SK-MEL-5 (cell line): ENCODE data around the gene CSF3. TPM values are rescaled to one million over a fixed set of nuclear protein-coding genes. Genes with fewer than 3 reads are reported as not detected.
A peak's percentile ranks its signal among the peaks of the same experiment; 100 is the strongest.

Source experiments
- DNase-seq: peaks from one replicate; pipeline ENCODE4 v3.0.0-alpha.2; 2016; ENCODE audit warnings: low read depth, low spot score
- in situ Hi-C: cut with HindIII; loops from 2 replicates; pipeline ENCODE4 v1.10.0; 2016; ENCODE audit warnings: low sequenced_read_pairs, high pct_unique_total_duplicates, low pct_unique_long_range_greater_than_20kb
- total RNA-seq: library from RNA; depleted of rRNA; stranded (reverse); fragments of >200 nt; shearing (Covaris generic); gene quantifications from 2 replicates; pipeline ENCODE4 v1.2.3, GENCODE V29; 2014

Gene CSF3
- total RNA-seq, 1 experiment from 2014 or later, result not detected

DNA sequence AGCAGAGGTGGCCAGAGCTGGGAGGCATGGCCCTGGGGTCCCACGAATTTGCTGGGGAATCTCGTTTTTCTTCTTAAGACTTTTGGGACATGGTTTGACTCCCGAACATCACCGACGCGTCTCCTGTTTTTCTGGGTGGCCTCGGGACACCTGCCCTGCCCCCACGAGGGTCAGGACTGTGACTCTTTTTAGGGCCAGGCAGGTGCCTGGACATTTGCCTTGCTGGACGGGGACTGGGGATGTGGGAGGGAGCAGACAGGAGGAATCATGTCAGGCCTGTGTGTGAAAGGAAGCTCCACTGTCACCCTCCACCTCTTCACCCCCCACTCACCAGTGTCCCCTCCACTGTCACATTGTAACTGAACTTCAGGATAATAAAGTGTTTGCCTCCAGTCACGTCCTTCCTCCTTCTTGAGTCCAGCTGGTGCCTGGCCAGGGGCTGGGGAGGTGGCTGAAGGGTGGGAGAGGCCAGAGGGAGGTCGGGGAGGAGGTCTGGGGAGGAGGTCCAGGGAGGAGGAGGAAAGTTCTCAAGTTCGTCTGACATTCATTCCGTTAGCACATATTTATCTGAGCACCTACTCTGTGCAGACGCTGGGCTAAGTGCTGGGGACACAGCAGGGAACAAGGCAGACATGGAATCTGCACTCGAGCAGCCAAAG, 2.3 kb downstream of the CSF3 start:
- no peak for DNase-seq
- in situ Hi-C loops, result no loop called here

DNA sequence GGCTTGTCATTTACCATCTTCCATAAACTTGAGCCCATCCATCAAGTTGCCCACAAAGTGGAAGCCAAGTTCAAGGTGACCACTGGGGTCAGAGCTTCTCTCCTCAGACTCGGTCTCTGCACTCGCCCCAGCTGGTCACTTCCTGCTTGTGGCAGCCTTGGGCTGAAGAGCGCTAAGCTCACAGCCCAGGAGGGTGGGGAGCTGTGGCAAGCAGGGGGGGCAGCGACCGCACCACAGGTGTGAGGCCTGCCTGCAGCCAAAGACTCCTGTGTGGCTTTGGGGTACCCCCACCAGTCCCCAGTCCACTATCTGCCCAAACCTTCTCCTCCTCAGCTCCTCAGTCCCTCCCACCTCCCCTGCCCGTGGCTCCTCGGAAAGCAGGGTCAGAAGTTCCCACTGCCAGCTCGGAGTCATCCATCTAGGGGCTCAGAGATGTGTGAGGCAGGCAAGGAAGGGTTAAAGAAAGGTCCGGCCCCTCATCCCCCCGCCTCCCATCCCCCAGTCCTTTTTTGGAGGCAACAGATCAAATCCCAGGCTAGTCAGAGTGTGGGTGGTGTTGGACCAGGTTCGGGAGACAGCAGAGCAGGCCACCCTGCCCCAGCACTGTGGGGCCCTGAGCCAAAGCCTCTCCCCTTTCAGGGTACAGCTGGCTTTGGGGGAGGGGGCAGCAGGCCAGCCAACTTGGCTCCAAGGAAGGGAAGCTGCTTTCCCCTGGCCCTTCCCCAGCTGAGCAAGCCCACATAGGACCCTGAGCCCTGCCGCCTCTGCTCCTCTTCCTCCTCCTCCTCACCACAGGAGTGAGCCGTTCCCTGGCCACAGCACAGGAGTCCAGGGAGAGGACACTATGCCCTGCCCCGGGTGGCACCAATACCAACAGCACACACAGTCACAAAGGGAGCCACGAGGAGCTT, 3.2 kb downstream of the CSF3 start:
- in situ Hi-C loops, result no loop called here
- no peak for DNase-seq

DNA sequence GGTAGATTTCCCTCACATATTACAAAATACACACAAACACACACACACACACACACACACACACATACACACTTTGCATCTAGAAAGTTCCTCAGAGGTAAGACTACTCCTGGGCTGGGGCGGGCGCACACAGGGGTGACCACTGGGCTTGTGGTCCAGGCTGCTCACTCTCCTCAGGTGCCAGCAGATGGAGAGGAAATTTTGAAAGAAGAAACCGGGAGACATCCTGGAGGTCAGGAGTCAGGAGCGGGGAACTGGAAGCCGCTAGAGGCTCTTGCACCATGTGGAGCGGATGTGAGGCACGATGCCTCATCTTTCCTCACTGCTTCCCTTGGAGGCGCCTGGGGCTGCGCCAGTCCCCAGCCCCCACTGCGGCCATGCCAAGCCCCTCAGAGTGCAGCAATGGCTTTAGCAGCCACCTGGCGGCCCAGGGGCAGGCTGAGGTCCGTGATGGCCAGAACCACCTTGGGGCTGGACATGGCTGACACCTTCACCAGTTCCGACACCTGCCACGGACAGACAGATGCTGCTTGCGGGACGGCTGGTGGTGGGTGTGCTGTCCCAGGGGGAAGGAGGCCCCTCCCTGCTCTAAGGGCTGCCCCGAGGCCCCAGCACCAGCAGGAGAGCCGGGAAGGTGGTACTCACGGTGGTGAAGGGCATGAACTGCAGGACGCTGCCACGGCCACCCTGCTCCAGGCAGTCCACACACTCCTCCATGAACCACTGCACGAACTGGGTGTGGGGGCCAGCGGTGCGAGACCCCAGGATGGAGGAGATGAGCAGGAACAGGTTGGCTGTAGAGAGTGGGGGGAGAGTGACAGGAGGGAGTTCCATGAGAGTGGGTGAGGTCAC, 4.1 kb downstream of the CSF3 start:
- DNase-seq, result no peak
- in situ Hi-C loops, result no loop called here

DNA sequence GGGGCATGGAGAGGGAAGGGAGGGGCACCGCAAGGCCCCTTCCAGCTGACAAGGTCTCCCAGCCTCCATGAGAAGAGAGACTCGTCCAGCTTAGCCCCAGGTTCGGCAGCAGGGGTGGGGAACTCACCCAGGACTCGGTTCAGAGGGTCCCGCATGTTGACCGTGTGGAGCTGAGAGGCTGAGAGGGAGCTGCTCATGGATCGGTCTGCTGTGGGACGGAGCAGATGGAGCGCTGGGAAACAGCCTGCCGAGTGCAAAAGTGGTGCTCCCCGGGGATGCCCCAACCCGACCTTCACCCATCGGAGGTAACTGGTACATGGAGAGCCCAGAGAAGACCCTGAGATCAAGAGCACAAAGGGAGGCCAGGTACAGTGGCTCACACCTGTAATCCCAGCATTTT, 4.9 kb downstream of the CSF3 start:
- in situ Hi-C loops, result no loop called here
- DNase-seq, result no peak

DNA sequence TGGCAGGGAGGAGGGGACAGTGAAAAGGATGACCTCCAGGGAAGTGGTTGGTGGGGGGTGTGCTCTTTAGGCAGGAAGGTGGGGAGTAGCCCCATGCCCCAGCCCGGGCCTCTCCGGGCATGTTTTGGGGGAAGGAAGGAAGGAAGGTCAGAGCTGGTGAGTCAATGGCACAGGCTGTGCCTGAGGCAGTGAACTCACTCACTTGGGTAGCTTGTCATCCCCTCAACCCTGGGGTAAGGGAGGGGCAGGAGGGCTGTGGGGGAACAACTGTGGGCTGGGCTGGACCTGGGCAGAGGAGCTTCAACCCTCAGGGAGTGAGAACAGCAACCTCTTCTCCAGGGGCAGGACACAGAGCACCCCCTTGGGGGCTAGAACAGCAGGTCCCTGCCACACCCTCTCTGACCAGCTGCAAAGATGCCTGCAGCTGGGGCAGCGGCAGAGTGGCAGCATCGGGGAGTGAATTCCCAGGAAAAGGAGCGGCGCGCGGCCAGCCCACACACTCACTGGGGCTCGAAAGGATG, 6.3 kb downstream of the CSF3 start:
- in situ Hi-C loops, result no loop called here
- DNase-seq, result peak; percentile 55

DNA sequence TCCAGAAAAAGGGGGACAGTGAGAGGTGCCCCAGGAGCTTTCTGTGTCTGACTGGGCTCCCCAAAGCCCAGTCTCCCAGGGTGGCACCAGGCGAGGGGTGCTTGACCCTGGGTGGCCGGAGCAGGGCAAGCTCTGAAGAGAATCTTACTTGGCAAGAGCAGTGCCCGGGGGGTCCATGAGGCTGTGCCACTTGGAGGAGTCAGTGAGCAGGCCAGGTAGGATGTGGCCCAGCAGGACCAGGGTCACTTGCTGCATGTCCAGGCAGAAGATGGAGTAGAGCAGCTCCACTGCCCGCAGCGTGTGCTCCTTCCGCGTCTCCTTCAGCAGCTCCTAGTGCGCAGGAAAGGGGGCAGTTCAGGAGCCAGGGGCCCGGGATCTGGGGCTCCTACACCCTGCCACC, 7.3 kb downstream of the CSF3 start:
- no peak for DNase-seq
- in situ Hi-C loops, result no loop called here

DNA sequence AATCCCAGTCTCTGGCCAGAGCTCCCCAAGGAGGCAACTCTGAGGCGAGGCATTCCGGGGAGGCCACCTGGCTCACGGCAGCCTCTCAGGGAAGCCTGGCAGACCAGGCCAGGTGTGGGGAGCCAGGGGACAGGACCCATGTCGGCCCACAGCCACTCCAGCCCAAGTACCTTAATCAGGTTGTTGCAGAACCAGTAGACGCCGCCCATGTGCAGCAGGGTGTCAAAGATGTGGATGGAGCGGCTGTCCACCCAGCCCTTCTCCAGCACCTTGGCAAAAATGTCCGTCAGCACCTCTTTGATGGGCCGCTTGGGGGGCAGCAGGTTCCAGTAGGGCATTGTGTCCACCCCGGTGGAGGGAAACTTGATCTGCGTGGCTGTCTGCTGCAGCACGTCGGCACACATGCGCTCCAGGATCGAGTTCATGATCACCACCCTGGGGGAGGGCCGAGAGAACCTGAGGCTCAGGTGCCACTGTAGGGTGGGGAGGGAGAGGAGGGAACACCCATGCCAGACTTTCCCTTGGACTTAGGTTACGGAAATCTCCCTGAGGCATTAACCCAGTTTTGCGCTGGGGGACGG, 7.8 kb downstream of the CSF3 start:
- in situ Hi-C loops, result no loop called here
- no peak for DNase-seq

DNA sequence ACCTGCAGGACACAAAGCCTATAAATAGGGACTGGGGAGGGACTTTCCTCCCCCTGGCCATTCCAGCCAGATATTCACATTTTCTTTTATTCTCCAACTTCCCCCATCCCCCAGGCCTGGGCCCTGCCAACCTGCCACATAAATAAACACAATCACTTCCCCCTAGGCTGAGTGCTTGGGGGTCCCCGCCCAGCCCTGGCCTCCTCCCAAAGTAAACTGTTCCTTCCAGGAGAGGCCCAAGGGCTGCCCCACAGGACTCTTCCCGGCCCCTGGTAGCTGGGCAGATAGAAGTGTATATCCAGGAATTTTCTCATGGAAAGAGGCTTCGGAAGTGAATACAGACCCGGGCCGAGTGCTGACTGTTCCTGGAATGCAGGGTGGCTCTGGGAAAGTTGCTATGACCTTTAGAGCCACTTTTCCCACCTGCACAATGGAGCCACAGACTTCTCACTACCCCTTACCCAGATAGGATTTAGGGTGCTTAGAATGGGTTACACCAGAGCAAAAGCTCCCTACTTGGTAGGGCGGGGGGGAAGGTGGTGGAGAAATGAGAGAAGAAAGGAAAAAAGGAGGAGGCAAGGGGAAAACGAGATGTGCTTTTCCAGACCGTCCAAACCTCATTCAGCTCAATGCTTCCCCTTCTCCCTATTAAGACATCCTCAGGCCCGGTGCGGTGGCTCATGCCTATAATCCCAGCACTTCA, 8.5 kb downstream of the CSF3 start:
- no peak for DNase-seq
- in situ Hi-C loops, result no loop called here

DNA sequence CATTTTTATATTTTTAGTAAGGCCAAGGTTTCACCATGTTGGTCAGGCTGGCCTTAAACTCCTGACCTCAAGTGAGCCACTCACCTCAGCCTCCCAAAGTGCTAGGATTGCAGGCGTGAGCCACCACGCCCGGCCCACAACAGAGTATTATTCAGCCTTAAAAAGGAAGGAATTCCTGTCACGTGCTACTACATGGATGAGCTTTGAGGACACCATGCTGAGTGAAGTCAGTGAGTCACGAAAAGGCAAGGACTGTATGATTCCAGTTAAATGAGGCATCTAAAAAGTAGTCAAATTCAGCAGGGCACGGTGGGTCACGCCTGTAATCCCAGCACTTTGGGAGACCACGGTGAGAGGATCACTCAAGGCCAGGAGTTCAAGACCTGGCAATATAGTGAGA, 9.7 kb downstream of the CSF3 start:
- in situ Hi-C loops, result no loop called here

DNA sequence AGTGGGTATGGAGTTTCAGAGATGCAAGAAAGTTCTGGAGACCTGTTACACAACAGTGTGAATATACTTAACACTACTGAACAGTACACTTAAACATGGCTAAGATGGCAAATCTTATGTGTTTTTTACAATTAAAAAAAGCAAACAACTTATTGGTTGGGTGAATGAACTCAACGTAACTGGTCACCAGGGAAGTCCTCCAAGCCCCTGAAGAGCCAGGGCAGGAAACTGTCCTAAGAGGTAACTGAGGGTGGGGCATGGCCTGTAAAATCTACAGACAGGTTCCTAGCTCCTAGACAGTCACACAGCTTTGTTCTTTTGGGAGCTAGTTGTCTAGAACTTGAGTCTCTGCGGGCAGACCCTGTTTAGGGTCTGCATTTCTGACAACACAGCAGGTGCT, 10.3 kb downstream of the CSF3 start:
- no peak for DNase-seq
- in situ Hi-C loops, result no loop called here

More for the DNA sequence above, 9.7 kb downstream of the CSF3 start:
- no peak for DNase-seq

DNA sequence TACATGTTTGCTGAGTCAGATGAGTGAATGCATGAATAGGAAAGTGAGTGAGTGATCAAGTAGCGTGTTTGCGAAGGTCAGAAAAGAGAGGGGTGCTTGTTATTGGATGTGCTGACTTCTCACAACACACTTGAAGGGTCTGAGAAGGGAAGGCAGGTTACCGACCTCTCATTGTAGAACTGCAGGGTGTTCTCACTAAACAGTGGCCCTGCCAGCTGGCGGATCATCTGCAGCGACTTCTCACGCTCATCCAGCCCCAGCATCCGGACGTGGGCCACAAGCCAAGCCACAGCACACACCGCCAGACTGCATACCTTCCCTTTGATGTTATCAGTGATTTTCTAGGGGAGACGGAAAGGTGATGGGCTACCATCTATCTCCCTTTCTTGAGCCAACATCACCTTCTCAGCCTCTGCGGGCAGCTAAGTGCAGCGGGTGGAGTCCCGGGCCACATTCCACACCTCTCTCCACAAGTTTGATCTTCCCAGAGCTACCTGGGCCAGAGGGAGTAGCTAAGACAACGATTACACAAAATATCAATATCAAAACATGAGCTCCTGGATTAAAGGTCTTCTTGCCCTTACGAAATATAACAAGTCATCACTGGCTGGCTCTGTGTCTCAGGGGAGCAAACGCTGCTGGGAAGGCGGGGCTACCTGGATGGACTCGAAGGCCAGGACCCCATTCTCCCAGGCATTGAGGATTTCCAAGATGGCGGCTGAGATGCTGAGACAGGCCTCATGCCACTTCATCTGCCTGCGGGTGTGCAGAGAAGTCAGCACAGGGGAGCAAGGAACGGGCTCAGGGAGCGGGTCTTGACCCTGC, 11.0 kb downstream of the CSF3 start:
- in situ Hi-C loops, result no loop called here

DNA sequence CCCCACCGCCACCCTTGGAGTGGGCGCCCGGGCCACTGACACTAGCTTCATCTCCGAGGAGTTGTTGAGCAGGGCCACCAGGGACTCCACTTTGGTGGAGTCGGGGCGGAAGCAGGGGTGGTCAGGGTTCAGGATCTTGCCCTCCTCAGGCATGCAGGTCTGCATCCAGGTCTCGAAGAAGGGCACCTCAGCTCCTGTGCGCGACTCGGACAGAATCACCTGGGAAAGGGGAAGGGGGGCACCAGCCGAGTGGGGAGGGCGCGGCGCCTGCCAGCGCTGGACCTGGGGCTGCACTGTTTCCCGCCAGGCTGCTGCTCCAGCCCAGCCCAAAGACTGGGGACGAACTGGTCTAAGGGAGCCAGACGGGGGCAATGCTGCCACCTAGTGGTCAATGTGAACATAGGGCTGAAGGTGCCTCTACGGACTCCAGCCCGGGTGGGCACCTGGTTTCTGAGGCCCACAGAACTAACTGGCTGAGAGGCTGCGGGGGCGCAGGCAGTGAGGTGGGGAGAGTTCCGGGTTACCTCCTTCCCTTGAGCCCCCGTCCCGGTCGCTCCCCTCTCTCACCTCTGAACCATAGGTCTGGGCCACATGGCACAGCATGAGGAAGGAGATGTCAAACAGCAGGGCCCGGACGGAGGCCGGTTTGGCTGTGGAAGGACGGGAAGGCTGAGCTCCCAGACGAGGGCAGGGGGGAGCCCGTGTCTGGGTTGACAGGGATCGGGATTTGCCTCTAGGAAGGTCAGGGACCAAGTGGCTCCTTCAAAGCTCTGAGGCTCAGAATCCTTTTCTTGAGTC, 11.8 kb downstream of the CSF3 start:
- in situ Hi-C loops, result no loop called here
- DNase-seq, result peak; percentile 83

More for the DNA sequence above, 11.0 kb downstream of the CSF3 start:
- DNase-seq, result no peak

DNA sequence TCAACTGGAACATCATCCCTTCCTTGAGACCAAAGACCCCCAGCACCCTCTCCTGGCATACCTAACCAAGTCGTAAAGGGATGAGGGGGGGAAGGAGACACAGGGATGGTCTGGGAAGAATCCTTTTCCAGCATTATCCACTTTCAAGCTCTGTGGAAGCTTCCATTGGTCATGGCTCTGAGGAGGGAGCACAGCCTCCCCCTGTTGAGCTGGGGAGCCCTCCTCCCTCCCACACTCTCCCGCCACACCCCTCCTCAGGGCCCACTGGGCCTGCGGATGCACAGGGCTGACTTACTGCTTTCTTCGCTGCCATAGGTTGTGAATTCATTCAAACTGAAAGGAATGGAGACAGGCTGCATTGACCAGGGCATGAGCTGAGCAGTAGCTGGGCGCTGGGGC, 12.4 kb downstream of the CSF3 start:
- in situ Hi-C loops, result no loop called here
- DNase-seq, result no peak

DNA sequence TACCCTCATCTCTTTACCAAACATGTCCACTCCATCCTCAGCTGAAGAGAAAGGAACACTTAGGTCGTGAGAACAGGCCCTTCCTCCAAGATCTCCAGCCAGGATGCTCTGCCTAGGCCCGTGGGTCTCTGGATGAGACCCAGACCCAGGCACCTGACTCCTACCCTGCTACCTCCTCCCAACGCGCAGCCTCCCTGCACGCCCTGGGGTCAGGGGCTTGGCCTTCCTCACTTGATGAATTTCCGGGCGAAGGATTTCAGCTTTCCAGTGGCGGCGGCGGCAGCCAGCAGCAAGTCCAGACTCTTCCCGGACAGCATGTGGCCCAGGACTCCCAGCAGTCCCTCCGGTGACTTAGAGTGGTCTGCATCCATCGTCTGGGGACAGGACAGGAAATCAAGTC, 13.4 kb downstream of the CSF3 start:
- in situ Hi-C loops, result no loop called here

DNA sequence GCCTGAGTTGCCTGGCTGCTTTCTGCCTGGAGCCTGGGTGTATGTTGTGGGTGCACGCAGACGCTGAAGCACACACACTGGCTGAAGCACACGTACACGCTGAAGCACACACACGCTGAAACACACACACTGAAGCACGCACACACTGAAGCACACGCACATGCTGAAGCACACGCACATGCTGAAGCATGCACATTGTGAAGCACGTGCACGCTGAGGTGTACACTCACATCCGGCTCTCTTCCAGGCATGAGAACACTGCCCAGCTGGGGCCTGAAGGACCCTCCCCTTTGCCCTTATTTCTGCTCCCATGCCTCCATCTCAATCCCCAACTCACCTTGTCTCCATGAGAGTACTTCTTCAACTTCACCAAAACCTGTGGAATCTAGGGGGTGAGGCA, 16.5 kb downstream of the CSF3 start:
- DNase-seq, result no peak
- in situ Hi-C loops, result no loop called here

More for the DNA sequence above, 13.4 kb downstream of the CSF3 start:
- DNase-seq, result no peak
